GM19397 (cell line): ENCODE measurements around the gene POLD4.
A peak's percentile ranks its signal among the peaks of the same experiment; 100 is the strongest.

Experiments
- ATAC-seq: cut with Tn5 transposase; IDR thresholded peaks from one replicate; pipeline ENCODE4 v1.9.1; 2021; ENCODE audit warnings: mild to moderate bottlenecking, moderate library complexity; ENCODE audit not compliant: unreplicated experiment

The POLD4 gene

DNA sequence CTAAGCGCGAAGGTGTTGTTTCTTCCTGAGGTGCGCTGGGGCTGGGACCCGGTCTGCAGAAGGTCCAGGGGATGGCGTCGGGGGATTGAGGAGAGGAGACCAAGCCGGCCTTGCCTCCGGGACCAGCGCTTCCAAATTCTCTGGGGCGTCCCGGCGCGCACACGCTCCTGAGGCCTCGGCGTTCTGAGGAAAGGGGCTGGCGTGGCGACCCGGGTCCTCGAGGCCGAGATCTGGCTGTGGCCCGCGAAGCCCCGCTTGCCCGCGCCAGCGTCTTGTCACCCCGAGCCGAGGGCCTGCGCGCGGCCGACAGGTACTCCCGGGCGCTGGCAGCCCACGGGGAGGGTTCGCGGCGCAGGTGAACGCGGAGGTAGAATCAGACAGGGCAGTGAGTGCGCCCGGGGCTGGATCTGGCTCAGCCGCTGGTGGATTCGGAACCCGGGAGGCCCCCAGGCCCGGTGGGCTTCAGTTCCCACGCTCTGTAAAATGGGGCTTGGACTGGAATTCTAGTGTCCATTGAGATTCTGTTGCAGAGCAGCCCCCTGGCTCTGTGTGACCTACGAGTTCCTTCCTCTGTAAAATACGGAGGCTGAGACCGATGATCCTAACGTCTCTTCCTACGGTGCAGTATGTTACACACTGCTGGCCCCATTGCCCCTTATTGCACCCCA lies 35.3 kb downstream of the POLD4 start:
- ATAC-seq: peak; percentile 20

DNA sequence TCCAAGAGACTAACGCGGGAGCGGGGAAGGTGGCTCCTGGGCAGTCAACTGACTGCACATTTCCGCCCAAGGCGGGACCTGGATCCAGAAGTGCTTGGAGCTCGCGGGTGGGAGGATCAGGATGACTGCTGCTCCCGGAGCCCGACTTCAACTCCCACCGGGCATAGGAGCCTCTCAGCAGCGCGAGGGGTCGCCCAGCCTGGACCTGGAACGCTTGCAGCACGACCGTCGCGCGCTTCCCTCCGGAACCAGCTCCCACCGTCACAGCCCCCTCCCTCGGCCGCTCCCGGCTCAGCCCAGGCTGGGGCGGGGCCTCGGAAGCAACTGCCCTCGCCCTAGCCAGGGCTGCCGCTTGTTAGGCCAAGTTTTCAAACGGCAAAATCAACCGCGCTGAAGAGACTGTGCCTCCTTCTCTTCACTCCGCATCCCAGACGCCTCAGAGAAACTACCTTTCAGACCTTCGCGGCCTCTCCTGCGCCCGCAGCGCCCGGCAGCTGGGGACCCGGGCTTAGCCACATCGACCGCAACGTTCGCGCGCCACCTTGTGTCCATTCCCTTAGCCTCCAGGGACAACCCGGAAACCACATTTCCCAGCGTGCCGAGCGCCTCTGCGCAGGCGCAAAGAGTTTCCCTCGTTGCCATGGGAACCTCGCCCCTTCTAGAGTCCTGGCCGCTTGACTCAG lies 36.0 kb downstream of the POLD4 start:
- ATAC-seq: peak; percentile 79

DNA sequence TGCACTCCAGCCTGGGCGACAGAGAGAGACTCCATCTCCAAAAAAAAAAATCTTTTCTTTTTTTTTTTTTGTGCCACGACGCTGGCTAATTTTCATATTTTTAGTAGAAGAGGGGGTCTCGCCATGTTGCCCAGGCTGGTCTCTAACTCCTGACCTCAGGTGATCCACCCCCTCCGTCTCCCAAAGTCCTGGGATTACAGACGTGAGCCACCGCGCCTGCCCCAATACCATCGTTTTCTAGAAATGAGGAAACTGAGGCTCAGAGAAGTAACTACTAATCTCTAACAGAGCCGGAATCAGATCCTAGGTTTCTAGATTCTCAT lies 36.5 kb downstream of the POLD4 start:
- ATAC-seq: no peak

DNA sequence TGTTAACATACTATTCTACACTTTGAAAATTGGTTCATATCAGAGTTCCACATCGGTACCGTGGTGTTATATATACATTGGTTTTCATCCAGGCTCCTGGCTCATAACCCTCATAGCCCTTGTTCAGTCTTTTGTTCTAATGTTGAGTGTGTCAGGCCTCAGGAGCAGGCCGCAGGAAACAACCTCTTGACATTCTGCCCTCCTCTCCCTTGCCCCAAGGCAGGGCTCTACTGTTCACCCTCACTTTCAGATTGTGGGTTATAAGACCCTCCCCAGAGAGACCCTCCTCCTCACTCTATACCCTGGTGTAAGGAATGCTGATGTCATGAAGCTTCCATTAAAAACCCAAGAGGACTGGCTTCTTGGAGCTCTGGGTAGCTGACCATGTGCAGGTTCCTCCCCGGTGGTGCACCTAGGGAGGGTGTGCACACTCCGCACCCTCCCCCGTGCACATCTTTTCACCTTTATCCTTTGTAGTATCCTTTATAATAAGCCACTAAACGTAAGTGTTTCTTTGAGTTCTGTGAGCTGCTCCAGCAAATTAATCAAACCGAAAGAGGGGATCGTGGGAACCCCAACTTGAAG lies 37.9 kb downstream of the POLD4 start:
- ATAC-seq: no peak

DNA sequence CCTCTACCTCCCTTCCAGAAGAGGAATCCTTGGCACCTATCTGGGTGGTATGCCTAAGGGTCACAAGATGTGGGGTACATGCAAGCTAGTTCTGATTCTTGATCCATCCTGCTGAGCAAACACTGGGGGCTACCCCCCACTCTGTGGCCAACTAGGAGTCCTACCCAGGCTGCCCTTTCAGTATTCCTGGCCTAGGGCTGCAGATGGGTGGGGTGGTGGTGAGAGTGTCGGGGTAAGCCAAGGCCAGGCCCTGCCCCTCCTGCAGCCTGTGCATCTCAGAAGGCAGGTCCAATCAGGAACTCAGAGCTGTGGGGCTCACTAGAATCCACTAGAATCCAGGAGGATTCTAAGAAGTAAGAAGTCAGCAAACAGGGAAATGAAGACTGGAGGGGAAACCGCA lies 39.1 kb downstream of the POLD4 start:
- no peak for ATAC-seq

DNA sequence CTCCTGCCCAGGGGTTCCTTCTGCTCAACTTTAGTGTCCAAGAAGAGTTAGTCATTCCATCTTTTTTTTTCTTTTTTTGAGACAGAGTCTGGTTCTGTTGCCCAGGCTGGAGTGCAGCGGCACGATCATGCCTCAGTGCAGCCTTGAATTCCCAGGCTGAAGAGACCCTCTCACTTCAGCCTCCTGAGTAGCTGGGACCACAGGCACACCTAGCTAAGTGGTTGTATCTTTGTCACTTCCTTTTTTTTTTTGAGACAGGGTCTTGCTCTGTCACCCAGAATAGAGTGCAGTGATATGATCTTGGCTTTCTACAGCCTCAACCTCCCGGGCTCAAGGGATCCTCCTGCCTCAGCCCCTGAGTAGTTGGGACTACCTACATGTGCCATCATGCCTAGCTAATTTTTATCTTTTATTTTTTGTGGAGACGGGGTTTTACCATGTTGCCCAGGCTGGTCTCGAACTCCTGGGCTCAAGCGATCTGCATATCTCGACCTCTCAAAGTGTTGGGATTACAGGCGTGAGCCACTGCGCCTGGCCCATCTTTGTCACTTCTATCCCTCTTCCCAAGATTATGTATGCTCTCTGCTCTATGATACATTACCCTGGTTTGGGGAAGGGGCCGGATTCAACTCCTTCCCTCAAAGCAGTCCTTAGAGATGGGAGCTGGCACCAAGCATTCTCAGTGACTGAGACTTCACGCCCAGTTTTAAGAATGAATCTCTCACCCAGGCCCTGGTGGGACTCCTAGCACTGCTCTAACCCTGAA lies 40.0 kb downstream of the POLD4 start:
- no peak for ATAC-seq

DNA sequence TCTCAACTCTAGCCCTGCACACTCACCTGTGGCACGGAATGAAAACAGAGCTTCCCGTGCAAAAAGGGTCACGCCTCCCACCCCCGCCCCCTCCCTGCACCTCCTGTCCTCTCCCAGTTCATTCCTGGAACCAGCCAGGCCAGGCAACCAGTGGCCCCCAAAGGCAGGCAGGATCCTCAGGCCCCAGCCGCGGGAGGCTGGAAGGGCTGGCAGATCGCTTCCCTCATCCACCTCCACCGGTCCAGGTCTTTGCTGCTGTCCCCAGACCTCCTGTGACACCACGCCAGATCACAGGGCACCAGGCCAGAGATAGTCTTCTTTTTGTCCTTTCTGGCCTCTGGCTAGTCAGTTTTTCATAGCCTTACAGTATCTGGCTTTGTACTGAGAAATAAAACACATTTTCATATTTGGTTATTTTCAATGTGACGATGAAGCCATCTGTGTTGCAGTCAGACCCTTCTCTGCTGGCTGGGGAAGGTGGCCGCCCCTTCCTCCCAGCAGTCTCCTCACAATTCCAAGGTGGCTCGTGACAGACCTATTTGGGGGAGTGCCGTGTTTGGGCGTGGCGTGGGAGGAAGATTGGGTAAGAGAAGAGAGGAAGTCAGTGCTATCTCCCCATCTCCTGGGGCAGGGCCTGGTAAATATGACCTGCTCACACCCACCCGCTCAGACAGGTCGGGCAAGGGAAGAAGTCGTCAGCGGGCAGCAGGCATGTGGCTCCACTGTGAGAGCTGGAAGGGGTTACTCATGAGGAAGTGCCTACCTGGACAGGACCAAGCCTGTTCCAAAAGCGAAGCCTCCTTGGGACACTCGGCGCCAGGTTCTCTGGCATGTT lies 40.9 kb downstream of the POLD4 start:
- no peak for ATAC-seq

DNA sequence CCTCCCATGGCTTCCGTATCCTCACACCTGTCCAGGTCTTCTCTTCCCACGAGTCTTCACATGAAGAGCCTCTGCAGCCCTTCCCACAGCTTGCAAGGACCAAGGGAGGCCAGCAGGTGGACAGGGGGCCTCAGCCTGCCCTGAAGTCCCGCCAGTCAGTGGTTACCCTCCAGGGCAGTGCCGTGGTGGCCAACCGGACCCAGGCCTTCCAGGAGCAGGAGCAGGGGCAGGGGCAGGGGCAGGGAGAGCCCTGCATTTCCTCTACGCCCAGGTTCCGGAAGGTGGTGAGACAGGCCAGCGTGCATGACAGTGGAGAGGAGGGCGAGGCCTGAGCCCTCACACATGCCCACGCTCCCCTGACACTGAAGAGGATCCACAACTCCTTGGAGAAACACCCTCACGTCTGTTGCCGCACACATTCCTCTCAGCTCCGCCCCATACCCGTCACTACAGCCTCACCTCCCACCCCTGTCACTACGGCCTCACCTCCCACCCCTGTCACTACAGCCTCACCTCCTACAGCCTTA lies 41.7 kb downstream of the POLD4 start:
- no peak for ATAC-seq

DNA sequence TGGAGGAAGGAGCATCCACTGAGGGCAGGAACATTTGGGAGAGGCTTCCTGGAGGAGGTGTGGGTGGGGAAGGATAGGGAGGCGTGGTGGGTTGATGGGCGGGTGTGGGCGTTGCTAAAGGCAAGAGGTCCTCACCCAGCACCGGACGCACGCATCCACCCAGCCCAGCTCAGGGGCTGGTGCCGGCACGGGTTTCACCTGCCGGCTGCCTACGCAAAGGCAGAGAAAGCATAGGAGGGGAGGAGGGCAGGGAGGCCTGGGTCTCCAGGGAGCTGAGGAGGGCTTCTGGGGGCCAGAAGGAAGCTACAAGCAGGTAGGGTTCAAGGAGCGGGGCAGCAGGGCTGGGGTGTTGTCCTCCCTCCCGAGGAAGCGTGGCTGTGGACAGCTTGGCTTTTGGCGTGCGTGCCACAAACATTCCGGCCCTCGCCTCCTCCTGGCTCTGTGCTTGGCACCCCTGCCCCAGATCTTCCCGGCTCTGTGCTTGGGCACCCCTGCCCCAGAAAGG lies 42.2 kb downstream of the POLD4 start:
- ATAC-seq: no peak

DNA sequence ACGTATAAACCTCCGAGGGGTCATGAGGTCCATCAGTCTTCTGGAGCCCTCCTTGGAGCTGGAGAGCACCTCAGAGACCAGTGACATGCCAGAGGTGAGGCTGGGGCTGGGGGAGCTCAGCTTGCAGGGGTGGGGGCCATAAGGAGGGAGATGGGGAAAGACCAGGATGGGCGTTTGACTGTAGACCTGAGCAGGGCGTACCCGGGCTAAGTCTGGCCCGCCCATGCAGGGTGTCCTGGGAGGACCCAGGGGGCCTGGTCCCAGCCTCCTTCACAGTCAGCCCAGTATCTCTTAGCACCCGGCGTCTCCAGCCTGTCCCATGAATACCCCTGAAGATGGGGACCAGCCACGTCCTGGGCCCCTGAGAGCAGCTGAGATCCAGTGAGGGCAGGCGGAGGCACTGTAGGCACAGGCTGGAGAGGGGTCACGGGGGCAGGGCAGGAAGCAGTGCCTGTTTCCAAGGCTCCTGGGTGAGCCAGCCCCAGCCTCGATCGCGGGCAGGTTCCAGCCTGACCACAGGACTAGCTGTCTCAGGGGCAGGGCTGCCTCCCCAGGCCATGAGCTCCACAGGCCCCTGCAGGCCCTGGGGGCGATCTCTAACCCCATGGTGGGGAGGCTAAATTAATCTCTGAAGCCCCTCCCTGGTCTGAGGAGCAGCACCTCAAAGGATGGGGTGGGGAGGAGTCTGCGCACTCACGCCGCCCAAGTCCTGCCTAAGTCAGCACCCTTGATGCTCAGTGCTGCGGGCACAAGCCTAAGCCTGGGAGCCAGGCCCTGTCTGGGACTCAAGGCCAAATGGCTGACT lies 42.9 kb downstream of the POLD4 start:
- no peak for ATAC-seq

DNA sequence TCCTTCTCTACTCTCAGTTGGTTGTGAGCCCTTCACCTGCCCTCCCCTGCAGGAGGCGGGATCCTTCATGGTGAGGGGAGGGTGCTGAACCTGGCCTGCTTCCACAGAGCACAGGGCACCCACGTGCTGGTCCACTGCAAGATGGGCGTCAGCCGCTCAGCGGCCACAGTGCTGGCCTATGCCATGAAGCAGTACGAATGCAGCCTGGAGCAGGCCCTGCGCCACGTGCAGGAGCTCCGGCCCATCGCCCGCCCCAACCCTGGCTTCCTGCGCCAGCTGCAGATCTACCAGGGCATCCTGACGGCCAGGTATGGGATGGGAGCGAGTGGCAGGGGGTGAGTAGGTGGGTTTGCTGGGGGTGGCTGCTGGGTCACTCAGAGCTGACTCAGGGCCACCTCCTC lies 43.7 kb downstream of the POLD4 start:
- ATAC-seq: no peak

DNA sequence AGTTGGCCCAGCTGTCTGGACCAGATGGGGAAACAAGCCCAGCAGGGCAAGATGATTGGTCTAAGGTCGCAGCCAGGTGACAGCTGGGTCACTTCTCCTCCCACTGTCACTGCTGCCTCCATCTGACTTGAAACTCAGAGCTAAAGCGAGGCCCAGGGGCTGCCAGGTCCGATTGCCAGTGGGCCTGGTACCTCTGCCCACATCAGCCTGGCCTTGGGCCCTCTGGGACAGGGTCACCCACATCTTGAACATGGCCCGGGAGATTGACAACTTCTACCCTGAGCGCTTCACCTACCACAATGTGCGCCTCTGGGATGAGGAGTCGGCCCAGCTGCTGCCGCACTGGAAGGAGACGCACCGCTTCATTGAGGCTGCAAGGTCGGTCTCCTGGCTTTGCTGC lies 44.2 kb downstream of the POLD4 start:
- ATAC-seq: no peak

DNA sequence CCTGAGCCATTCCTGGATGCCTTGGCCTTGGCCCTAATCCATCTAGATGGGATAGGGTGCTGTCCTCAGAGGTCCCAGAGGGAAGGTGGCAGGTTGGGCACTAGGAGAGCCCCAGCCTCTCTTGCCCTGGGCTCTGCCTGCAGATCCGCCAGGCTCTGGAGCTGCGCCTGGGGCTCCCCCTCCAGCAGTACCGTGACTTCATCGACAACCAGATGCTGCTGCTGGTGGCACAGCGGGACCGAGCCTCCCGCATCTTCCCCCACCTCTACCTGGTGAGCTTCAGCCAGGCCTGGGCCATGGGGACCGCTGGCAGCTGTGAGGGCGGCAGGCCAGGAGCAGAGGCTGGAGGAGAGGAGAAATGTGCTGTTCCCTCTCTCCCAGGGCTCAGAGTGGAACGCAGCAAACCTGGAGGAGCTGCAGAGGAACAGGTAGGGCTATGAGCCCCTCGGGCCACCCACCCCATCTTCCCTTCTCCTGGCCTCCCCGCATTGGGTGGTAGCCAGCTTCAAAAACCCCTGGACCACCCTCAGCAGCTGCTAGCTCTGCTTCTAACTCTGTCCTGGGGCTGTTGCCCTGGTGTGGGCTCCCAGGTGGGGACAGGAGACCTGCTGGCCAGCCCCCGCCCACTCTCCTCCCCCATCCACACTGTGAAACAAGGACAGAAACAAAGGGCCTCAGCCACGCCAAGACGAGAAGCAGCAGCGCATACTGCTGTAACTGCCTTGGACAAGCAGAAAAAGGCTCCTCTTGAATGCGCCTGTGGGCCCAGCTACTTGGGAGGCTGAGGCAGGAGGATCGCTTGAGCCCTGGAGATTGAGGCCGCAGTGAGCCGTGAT lies 45.1 kb downstream of the POLD4 start:
- no peak for ATAC-seq

DNA sequence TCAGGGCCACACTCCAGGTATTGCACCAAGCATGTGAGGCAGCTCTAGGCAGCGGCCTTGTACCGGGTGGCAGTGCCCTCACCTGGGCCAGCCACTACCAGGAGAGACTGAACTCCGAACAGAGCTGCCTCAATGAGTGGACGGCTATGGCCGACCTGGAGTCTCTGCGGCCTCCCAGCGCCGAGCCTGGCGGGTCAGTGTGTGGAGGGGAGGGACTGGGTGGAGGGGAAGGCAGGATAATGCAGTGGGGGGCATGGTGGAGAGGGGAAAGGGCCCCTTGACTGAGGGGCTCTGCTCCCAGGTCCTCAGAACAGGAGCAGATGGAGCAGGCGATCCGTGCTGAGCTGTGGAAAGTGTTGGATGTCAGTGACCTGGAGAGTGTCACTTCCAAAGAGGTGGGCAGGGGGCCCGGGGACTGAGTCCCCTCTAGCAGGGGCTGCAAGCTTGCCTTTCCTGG lies 45.8 kb downstream of the POLD4 start:
- no peak for ATAC-seq

DNA sequence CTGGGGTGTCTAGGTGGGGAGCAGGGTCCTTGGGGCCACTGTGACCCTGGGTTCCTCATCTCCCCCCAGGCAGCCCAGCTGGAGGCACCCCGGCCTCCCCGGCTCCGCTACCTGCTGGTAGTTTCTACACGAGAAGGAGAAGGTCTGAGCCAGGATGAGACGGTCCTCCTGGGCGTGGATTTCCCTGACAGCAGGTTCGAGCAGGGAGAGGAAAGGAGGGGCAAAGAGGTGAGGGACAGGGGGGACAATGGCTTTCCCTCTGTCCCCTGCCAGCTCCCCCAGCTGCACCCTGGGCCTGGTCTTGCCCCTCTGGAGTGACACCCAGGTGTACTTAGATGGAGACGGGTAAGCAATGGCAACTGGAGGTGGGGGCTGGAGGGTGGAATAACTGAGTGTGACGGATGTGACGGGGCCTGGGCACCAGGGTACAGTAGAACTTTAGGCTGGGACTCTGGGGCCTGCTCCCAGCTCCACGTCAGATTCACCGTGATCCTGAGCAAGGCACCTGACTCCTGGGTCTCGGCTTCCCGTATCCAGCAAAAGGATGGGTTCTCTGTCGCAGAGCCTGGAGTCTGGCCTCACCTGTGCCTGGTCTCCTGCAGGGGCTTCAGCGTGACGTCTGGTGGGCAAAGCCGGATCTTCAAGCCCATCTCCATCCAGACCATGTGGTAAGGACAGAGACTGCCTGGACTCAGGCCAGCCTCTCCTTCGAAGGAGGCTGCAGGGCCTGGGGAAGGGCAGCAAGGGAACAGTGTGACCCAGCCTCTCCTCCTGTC lies 46.4 kb downstream of the POLD4 start:
- no peak for ATAC-seq

DNA sequence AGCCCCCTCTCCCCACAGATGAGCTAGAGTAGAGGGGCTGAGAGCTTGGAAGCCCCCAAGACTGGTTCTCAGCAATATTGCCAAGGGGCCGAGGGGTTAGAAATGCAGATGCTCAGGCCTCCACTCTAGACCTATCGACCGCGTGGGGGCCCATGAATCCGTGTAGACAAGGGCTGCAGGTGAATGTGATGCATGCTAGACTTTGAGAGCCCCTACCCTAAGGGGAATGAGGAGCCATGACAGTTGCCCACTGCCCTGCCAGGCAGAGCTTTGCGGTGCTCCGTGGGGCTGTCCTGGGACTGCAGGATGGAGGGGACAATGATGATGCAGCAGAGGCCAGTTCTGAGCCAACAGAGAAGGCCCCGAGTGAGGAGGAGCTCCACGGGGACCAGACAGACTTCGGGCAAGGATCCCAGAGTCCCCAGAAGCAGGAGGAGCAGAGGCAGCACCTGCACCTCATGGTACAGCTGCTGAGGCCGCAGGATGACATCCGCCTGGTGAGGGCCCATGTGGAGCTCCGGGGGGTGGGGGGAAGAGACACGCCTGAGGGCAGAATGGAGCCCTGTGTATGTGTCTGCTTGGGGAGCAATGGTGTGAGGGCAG lies 48.7 kb downstream of the POLD4 start:
- no peak for ATAC-seq

DNA sequence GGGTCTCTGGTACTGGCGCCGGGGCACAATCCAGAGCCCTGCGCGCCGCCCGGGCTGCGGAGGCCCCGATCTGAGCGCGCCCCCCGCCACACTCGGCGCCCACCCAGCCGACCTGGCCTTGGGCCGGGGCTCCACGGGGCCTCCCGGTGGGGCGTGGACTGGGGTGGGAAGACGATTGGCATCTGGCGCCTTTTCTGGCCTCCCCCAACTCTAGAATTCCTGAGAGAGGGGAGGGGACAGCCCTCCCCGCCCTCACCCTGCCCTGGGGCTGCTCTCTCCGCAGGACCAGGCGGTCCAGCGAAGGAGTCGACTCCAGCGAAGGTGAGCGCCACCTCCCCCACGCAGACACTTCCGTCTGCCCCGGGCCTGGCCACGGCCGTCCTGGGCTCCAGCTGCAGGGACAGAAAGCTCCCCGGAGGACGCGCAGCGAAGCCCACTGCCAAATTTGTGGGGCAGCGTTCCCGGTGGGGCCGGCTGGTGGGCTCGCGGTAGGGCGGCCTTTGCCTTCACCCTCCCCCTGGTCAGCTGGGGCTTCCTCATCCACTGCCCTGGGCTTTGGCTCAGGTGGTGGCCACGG lies 49.4 kb downstream of the POLD4 start:
- ATAC-seq: no peak
